GM10847 (cell line): ENCODE data around the gene LGALS3.

Experiments
- POLR2A ChIP-seq: IDR thresholded peaks from 2 replicates; pipeline ENCODE4 v1.6.1; 2011; ENCODE audit not compliant: insufficient read length; ENCODE audit errors: extremely low read depth

The LGALS3 gene

DNA sequence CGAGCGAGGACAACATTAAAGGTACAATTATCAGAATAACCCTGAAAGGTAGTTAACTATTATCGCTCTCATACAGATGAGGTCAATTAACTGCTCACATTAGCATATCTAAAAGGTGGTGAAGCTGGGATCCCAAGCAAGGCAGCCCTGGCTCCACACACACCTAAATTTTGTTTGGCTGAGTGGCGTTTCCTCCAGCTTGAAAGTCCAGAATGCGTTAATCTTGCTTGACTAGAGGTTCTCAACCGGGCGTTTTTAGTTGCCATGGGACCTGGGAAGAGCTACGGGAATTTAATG is 61.8 kb downstream of the LGALS3 start:
- TF ChIP-seq POLR2A: no peak

DNA sequence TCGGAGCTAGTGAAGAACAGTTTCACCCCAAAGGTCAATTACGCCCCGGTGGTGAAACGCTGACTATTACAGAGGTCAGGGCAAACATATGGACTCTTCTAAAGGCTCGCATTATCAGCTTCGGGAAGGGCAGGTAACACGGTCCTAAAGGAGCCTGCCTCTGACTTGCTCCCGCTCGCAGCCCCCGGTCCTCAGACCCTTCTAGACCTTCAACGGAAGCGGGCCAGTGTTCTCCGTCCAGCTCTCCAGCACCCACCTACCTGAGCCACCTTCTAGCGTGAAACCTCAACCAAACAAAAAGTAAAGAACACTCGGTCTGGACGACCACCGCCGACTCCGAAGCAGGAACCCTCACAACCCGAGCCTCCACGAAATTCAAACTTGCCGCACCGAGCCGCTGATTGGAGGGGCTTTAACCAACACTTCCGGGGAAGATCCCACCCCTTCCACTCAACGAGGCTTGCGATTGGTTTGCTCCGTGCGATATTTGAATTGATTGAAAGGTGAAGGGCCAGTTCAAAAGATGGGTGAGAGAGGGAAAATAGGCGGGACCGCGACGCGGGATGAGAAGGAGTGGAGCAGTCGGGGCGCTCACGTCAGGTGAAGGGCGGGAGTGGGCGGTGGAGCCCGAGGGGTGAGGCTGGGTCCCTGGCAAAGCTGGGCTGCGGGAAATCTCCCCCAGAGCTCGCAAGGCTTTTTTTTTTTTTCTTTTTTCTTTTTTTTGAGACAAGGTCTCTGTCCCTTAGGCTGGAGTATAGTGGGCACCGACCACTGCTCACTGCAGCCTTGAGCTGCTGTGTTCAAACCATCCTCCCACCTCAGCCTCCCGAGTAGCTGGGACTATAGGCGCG is 62.4 kb downstream of the LGALS3 start, which contains the start of gene DLGAP5:
Gene DLGAP5 (minus strand): TSS at position 383 of the 851 bp plus-strand sequence. CDS start 2,406 bp downstream, outside the sequence.
- peak; percentile 50 for TF ChIP-seq POLR2A

DNA sequence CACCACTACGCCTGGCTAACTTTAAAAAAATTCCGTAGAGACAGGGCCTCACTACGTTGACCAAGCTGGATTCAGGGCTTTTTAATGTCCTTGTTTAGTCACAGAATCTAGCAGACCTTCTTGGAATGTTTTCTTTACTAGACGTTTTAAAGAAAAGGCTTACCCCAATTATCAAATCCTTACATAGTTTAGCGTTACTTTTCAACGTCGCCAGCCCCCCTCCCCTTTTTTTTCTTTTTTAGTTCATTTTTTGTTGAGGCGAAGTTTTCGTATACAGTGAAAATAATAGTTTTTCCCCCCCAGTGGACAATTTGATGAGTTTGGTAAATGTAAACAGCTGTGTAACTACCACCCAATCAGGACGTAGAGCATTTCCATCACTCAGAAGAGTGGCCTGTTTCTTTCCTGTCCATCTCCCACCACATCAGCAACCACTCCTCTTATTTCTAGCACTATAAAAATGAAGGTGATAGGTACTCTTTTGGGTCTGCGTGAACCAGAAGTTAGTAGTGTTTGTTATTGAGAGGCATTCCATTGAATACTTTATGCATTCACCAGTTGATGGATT is 63.1 kb downstream of the LGALS3 start:
- no peak for TF ChIP-seq POLR2A

GRCh38 chr14:55194656-55195355 is 65.8 kb downstream of the LGALS3 start:
- no peak for TF ChIP-seq POLR2A
